Left lung (tissue), 10 donors: ENCODE results near the gene IGSF9. TPM values are rescaled to one million over a fixed set of nuclear protein-coding genes. Genes with fewer than 3 reads are reported as not detected.
"Not testable (repeated sequence)": the region's sequence is repeated elsewhere in the genome, so short reads cannot be mapped to it uniquely, and the experiment has no call there.

ENCODE experiments used
- ATAC-seq: fragments of 200-7000 bp; cut with Tn5 transposase; one replicate; pipeline ENCODE4 v1.9.1; 2020; ENCODE audit warnings: moderate library complexity
- DNase-seq, 4 donors: peaks; one replicate each; pipeline ENCODE4 v3.0.0-alpha.2; 2013 to 2020
- H3K27ac ChIP-seq, 2 donors: fragments of 200-600 bp; sonication (generic) in 1 of 2; one replicate each; pipeline versions ENCODE4 v1.5.0 to v1.8.0; 2020 to 2021
- H3K27me3 ChIP-seq, 2 donors: fragments of 200-600 bp; sonication (generic) in 1 of 2; one replicate each; pipeline versions ENCODE4 v1.5.0 to v1.8.0; 2020 to 2021
- H3K36me3 ChIP-seq, 2 donors: fragments of 200-600 bp; sonication (generic) in 1 of 2; one replicate each; pipeline versions ENCODE4 v1.5.0 to v1.8.0; 2020 to 2021
- H3K4me1 ChIP-seq, 2 donors: fragments of 200-600 bp; one replicate each; pipeline ENCODE4 v1.8.0; 2021
- H3K4me3 ChIP-seq, 2 donors: fragments of 200-600 bp; sonication (generic) in 1 of 2; one replicate each; pipeline versions ENCODE4 v1.5.0 to v1.8.0; 2020 to 2021; ENCODE audit warnings: mild to moderate bottlenecking in 1 of 2
- H3K9me3 ChIP-seq, 2 donors: fragments of 200-600 bp; sonication (generic) in 1 of 2; one replicate each; pipeline versions ENCODE4 v1.5.0 to v1.8.0; 2020 to 2021
- intact Hi-C, 2 donors: fragments of 100-400 bp; cut with DNase I; formaldehyde crosslinking; loops; one replicate each; pipeline versions ENCODE4 v1.11.2 to v1.14.2; 2022
- polyA plus RNA-seq, 6 donors: library from polyadenylated mRNA; unstranded; fragments of 120-200 nt; gene quantifications; one replicate each; pipeline ENCODE4 v1.2.1, GENCODE V29; 2013; ENCODE audit not compliant: insufficient read length in 6 of 6
- total RNA-seq, 2 donors: library from RNA; stranded (reverse); fragmentation: NEBNext Ultra II Directional; extraction: Animal tissue kit (Norgen Biotek cat#: 25700); gene quantifications; one replicate each; pipeline ENCODE4 v1.2.1, GENCODE V29; 2021
- TF ChIP-seq, protein P1 (sequence below), 2 donors: fragments of 200-600 bp; sonication (generic) in 1 of 2; IDR thresholded peaks; one replicate each; pipeline versions ENCODE4 v1.5.0 to v1.8.0; 2021; ENCODE audit warnings: antibody characterized with exemption in 2 of 2
- donor health status: DM: no; HTN: yes; CAD: no.
- donor health status: DM: no; HTN: no; CAD: no.

The IGSF9 gene
- total and polyA plus RNA-seq, 8 donors: 2.8 to 16.9 (median 13.6) TPM

DNA sequence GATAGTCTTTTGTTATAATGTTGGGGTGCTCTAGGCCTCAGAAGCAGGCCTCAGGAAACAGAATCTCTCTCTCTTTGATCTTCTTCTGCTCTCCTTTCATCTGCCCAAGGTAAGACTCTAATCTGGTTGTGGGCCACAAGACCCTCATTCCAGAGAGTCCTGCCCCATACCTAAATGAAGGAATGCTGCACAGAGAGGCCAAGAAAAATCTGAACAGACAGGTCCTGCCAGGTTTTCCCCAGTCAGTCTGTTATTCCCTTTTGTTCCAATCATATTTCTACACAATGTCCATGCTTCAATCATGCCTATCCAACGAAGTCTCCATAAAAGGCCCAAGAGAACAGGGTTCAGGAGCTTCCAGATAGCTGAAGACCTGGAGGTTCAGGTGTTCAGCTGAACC lies 38.5 kb downstream of the IGSF9 start:
- Histone ChIP-seq H3K9me3 (no peaks in the 10 kb centered on the region), H3K27ac (no peak overlapping the region), H3K4me1 (peaks cover 18 to 37% of the 10 kb centered on the region in 2 donors), H3K36me3 (no peaks in the 10 kb centered on the region), H3K27me3 (no peaks in the 10 kb centered on the region), H3K4me3 (no peak overlapping the region)
- DNase-seq: no peak
- TF ChIP-seq, protein P1, sequence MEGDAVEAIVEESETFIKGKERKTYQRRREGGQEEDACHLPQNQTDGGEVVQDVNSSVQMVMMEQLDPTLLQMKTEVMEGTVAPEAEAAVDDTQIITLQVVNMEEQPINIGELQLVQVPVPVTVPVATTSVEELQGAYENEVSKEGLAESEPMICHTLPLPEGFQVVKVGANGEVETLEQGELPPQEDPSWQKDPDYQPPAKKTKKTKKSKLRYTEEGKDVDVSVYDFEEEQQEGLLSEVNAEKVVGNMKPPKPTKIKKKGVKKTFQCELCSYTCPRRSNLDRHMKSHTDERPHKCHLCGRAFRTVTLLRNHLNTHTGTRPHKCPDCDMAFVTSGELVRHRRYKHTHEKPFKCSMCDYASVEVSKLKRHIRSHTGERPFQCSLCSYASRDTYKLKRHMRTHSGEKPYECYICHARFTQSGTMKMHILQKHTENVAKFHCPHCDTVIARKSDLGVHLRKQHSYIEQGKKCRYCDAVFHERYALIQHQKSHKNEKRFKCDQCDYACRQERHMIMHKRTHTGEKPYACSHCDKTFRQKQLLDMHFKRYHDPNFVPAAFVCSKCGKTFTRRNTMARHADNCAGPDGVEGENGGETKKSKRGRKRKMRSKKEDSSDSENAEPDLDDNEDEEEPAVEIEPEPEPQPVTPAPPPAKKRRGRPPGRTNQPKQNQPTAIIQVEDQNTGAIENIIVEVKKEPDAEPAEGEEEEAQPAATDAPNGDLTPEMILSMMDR (IDR thresholded peaks at IDR 0.05): no peak
- no peak for ATAC-seq
- intact Hi-C loops: no loop called here

DNA sequence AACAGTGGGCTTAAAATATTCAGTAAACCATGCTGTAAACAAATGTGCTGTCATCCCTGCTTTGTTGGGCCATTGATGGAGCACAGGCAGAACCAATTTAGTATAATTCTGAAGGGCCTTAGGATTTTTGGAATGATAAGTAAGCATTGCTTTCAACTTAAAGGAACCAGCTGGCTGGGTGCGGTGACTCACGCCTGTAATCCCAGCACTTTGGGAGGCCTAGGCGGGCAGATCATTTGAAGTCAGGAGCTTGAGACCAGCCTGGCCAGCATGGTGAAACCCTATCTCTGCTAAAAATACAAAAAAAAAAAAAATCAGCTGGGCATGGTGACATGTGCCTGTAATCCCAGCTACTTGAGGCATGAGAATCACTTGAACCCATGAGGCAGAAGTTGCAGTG lies 41.4 kb downstream of the IGSF9 start:
- DNase-seq, H3K36me3 ChIP-seq, H3K4me3 ChIP-seq, H3K27ac ChIP-seq, ATAC-seq, H3K27me3 ChIP-seq, intact Hi-C loops, H3K9me3 ChIP-seq: not testable (repeated sequence)
- peaks cover 3 to 27% of the 10 kb centered on the region in 2 donors for H3K4me1 ChIP-seq

DNA sequence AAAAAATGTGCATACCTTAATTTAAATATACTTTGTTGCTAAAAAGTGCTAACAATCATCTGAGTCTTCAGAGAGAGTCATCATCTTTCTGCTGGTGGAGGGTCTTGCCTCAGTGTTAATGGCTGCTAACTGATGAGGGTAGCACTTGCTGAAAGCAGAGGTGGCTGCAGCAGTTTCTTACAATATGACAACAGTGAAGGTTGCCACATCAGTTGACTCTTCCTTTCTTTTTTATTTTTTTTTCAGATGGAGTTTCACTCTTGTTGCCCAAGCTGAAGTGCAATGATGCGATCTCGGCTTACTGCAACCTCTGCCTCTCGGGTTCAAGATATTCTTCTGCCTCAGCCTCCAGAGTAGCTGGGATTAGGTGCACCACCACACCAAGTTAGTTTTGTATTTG lies 42.9 kb downstream of the IGSF9 start:
- intact Hi-C loops: no loop called here
- TF ChIP-seq, protein P1 (IDR thresholded peaks at IDR 0.05): no peak
- H3K4me3 ChIP-seq: no peak overlapping the region
- no peaks in the 10 kb centered on the region for H3K36me3 ChIP-seq
- H3K27me3 ChIP-seq: no peaks in the 10 kb centered on the region
- no peak overlapping the region for H3K27ac ChIP-seq
- peaks cover 3 to 36% of the 10 kb centered on the region in 2 donors for H3K4me1 ChIP-seq
- ATAC-seq (no peak), DNase-seq (no peak)
- H3K9me3 ChIP-seq: no peaks in the 10 kb centered on the region

DNA sequence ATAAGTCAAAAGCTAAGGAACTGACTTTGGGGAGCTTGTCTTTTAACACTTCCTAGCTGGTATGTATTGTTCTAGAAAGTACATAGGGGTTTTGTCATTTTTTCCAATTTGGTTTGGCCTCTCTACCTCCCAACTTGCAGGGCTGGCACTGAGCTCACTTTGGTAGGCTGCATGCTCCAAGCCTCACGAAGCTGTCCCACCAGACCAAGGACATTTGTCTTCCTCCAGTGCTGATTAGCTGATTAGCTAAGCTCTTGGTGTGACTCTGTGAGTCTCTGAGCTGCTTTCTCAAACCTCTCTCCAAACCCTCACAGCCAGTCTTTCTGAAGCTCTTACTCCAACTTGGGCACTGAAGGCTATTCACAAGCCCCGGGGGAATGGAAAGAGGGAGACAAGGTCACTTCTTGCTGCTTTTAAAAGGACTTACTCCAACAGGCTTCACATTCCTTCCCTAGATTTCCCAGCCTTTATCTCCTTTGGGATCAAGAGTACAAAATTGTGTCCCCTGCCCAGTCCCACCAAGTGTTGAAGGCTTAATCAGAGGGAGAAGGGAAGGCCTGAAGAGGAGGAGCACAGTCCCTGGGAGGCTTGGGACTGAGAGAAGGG lies 44.6 kb downstream of the IGSF9 start:
- no peak overlapping the region for H3K4me3 ChIP-seq
- H3K36me3 ChIP-seq: no peaks in the 10 kb centered on the region
- DNase-seq (no peak), ATAC-seq (no peak)
- intact Hi-C loops: no loop called here
- H3K4me1 ChIP-seq: peaks cover 13 to 50% of the 10 kb centered on the region in 2 donors
- peak overlapping the region; percentile 28 to 78 for H3K27ac ChIP-seq
- H3K27me3 ChIP-seq: no peaks in the 10 kb centered on the region
- TF ChIP-seq, protein P1 (IDR thresholded peaks at IDR 0.05): no peak
- H3K9me3 ChIP-seq: no peaks in the 10 kb centered on the region

DNA sequence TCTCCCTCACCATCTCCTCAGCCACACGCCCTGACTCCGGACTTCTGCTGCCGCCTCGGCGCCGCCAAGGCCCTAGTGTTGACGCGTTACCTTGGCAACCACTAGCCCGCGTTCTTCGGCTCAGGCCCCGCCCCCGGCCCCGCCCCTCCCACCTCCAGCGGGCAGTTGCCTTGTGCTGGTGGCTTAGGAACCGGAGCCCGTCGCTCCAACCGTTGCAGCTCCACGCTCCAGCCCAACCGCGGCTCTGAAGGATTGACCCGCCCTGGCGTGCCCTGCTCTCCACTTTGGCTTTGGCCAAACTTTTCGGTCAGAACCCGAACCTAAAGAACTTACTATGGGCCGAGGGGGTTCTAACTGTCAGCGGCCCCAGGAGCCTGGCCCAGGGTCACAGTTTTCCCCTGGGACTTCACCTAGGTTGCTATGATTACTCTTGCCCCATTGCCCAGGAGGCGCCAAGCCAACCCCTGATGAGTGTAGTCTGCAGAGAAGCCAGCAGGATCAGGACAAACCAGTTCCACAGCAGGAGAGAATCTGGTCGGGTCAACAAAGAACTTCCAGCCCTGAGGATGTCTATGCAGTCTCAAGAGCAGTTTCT lies 45.2 kb downstream of the IGSF9 start, which contains the start of gene CFAP45:
TSS of gene CFAP45 (minus strand) at position 80 of the 595 bp plus-strand sequence. CDS start at position 13, 67 bp downstream.
- TF ChIP-seq, protein P1 (IDR thresholded peaks at IDR 0.05): no peak
- intact Hi-C loops: no loop called here
- Histone ChIP-seq H3K4me1 (peaks cover 14 to 55% of the 10 kb centered on the region in 2 donors), H3K27ac (peak within 1 kb of the TSS; percentile 28 to 78), H3K36me3 (no peaks in the 10 kb centered on the region), H3K27me3 (no peaks in the 10 kb centered on the region), H3K4me3 (no peak within 1 kb of the TSS), H3K9me3 (no peaks in the 10 kb centered on the region)
- DNase-seq: peak; percentile 57 to 94 (median 90)
- ATAC-seq: peak; percentile 92

DNA sequence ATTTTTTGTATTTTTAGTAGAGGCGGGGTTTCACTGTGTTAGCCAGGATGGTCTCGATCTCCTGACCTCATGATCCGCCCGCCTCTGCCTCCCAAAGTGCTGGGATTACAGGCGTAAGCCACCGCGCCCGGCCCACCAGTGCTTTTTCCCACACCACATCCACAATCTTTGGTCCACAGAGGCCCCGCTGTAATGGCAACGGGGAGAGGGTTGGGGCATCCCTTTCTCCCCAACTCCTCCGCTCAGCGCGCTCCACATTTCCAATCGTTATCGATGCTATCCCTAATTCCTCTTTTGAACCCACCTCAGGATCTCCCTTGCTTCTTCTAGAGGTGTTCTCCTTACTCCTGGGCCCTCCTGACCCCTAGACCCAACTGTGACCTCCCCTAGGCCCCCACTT lies 45.8 kb downstream of the IGSF9 start:
- Histone ChIP-seq H3K27ac (peak overlapping the region in 1 of 2 donors; percentile 78), H3K4me1 (peaks cover 14 to 55% of the 10 kb centered on the region in 2 donors)
- H3K4me3 ChIP-seq, ATAC-seq, H3K9me3 ChIP-seq, intact Hi-C loops, DNase-seq, H3K36me3 ChIP-seq, H3K27me3 ChIP-seq: not testable (repeated sequence)
